Lower leg skin (tissue), 3 donors: Measurements from ENCODE around the gene CBFA2T3.

Experiments
- POLR2A ChIP-seq, 2 donors: fragments of 450-650 bp; IDR thresholded peaks; one replicate each; pipeline ENCODE4 v1.6.1; 2016 to 2017; ENCODE audit warnings: antibody characterized with exemption in 2 of 2, mild to moderate bottlenecking in 1 of 2, moderate library complexity in 1 of 2
- TF ChIP-seq, protein P1 (sequence below), 3 donors: fragments of 450-650 bp; IDR thresholded peaks; one replicate each; pipeline ENCODE4 v1.5.1; 2016; ENCODE audit warnings: antibody characterized with exemption in 3 of 3, mild to moderate bottlenecking in 3 of 3, moderate library complexity in 2 of 3

DNA sequence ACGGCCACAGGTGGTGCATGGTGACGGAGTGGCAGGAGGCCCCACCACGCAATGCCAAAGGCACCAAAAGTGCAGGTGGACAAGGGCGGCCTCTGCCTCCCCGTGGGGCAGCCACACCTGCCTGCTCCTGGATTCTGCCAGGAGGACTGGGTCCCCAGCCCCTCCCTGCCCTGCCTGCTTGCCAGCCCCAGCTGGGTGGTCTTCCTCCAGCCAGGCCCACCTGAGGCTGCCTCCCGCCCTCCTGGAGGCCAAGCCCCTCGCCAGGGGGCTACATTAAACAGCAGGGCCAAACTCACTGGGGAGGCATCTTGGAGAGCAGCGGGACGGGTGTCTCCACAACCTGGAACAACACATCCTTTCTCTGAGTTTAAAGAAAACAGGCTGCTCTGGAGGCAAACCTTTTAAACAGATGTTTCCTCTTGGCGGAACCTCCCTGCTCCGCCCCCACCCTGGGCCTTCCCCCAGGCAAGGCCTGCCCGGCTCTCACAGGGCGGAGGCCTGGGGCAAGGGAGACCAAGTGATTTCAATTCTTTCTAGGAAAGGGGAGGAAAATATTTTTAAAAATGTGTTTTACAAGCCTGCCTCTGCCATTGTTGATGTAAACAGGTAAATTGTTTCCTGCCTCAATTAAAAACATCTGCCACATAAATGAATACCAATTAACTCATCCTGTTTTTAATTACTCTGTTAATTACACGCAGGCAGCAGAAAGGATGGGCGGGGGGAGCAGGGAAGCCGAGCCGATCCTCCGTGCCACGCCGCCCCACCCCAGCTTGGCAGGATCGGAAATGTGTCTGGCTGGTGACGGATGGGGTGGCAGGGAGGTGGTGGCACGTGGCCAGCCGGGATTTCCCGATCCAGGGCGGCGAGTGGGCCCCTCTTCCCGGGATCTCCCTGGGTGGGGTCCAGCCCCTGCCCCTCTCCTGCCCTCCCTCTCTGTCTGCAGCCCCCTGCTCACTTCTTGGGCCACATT is 56.1 kb downstream of the CBFA2T3 start:
- TF ChIP-seq, protein P1, sequence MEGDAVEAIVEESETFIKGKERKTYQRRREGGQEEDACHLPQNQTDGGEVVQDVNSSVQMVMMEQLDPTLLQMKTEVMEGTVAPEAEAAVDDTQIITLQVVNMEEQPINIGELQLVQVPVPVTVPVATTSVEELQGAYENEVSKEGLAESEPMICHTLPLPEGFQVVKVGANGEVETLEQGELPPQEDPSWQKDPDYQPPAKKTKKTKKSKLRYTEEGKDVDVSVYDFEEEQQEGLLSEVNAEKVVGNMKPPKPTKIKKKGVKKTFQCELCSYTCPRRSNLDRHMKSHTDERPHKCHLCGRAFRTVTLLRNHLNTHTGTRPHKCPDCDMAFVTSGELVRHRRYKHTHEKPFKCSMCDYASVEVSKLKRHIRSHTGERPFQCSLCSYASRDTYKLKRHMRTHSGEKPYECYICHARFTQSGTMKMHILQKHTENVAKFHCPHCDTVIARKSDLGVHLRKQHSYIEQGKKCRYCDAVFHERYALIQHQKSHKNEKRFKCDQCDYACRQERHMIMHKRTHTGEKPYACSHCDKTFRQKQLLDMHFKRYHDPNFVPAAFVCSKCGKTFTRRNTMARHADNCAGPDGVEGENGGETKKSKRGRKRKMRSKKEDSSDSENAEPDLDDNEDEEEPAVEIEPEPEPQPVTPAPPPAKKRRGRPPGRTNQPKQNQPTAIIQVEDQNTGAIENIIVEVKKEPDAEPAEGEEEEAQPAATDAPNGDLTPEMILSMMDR (IDR thresholded peaks at IDR 0.05): no peak
- no peak for TF ChIP-seq POLR2A (IDR thresholded peaks at IDR 0.05)
